ENCODE results near the gene GPR108.

The GPR108 gene

GRCh38 chr19:6708346-6708745 lies 29.0 kb downstream of the GPR108 start:
- Histone ChIP-seq H3K4me3 (IDR thresholded peaks at IDR 0.05; ENCODE audit: insufficient read depth, low read depth, low read length) (no peak overlapping the region), H3K4me2 (no peak overlapping the region), H3K9ac (no peak overlapping the region), H3K4me1 (ENCODE audit: low read depth, poor library complexity, severe bottlenecking) (no peaks in the 10 kb centered on the region), H2AFZ (ENCODE audit: low read depth) (no peak overlapping the region), H3K27ac (no peak overlapping the region), H3K79me2 (ENCODE audit: insufficient read depth, low read depth) (no peaks in the 10 kb centered on the region), H3K36me3 (ENCODE audit: insufficient read depth) (no peaks in the 10 kb centered on the region), H3K27me3 (ENCODE audit: insufficient read depth, low read depth) (peaks cover 38% of the 10 kb centered on the region), H4K20me1 (ENCODE audit: insufficient read depth) (no peaks in the 10 kb centered on the region)
- TF ChIP-seq CTCF (conservative IDR thresholded peaks at IDR 0.05; ENCODE audit: low read depth, low read length): no peak

- no peak overlapping the region for H3K27ac ChIP-seq
- H3K4me1 ChIP-seq (ENCODE audit: low read depth, poor library complexity, severe bottlenecking): no peaks in the 10 kb centered on the region
- H2AFZ ChIP-seq (ENCODE audit: low read depth): no peak overlapping the region
- H4K20me1 ChIP-seq (ENCODE audit: insufficient read depth): no peaks in the 10 kb centered on the region
- peaks cover 38% of the 10 kb centered on the region for H3K27me3 ChIP-seq (ENCODE audit: insufficient read depth, low read depth)
- H3K79me2 ChIP-seq (ENCODE audit: insufficient read depth, low read depth): no peaks in the 10 kb centered on the region
- H3K4me3 ChIP-seq (IDR thresholded peaks at IDR 0.05; ENCODE audit: insufficient read depth, low read depth, low read length): no peak overlapping the region
- H3K9ac ChIP-seq: no peak overlapping the region
- H3K36me3 ChIP-seq (ENCODE audit: insufficient read depth): no peaks in the 10 kb centered on the region
- no peak overlapping the region for H3K4me2 ChIP-seq
- TF ChIP-seq CTCF (conservative IDR thresholded peaks at IDR 0.05; ENCODE audit: low read depth, low read length): no peak
Observed at GRCh38 chr19:6707658-6708018, 29.7 kb downstream of the GPR108 start.

GRCh38 chr19:6707011-6707657 lies 30.2 kb downstream of the GPR108 start:
- no peak overlapping the region for H3K9ac ChIP-seq
- H3K4me3 ChIP-seq (IDR thresholded peaks at IDR 0.05; ENCODE audit: insufficient read depth, low read depth, low read length): no peak overlapping the region
- no peaks in the 10 kb centered on the region for H4K20me1 ChIP-seq (ENCODE audit: insufficient read depth)
- H3K4me2 ChIP-seq: no peak overlapping the region
- H3K27ac ChIP-seq: no peak overlapping the region
- H2AFZ ChIP-seq (ENCODE audit: low read depth): no peak overlapping the region
- no peak for TF ChIP-seq CTCF (conservative IDR thresholded peaks at IDR 0.05; ENCODE audit: low read depth, low read length)
- H3K36me3 ChIP-seq (ENCODE audit: insufficient read depth): no peaks in the 10 kb centered on the region
- H3K79me2 ChIP-seq (ENCODE audit: insufficient read depth, low read depth): no peaks in the 10 kb centered on the region
- H3K27me3 ChIP-seq (ENCODE audit: insufficient read depth, low read depth): peaks cover 38% of the 10 kb centered on the region
- H3K4me1 ChIP-seq (ENCODE audit: low read depth, poor library complexity, severe bottlenecking): no peaks in the 10 kb centered on the region

- H3K4me2 ChIP-seq: no peak overlapping the region
- no peak for TF ChIP-seq CTCF (conservative IDR thresholded peaks at IDR 0.05; ENCODE audit: low read depth, low read length)
- no peak overlapping the region for H3K9ac ChIP-seq
- H3K36me3 ChIP-seq (ENCODE audit: insufficient read depth): no peaks in the 10 kb centered on the region
- H2AFZ ChIP-seq (ENCODE audit: low read depth): no peak overlapping the region
- H3K79me2 ChIP-seq (ENCODE audit: insufficient read depth, low read depth): no peaks in the 10 kb centered on the region
- no peak overlapping the region for H3K4me3 ChIP-seq (IDR thresholded peaks at IDR 0.05; ENCODE audit: insufficient read depth, low read depth, low read length)
- H3K27ac ChIP-seq: no peak overlapping the region
- H3K4me1 ChIP-seq (ENCODE audit: low read depth, poor library complexity, severe bottlenecking): no peaks in the 10 kb centered on the region
- H3K27me3 ChIP-seq (ENCODE audit: insufficient read depth, low read depth): peaks cover 33% of the 10 kb centered on the region
- no peaks in the 10 kb centered on the region for H4K20me1 ChIP-seq (ENCODE audit: insufficient read depth)
Observed at GRCh38 chr19:6706633-6706958, 30.8 kb downstream of the GPR108 start.

Measured in KMS-11 (cell line).